PC-3 (cell line): ENCODE data around the gene PTH2. TPM values are rescaled to one million over a fixed set of nuclear protein-coding genes. Genes with fewer than 3 reads are reported as not detected.

ENCODE experiments used
- ATAC-seq: fragments of 200-7000 bp; cut with Tn5 transposase; 2 replicates; pipeline ENCODE4 v1.9.1; 2020; ENCODE audit warnings: mild to moderate bottlenecking, moderate library complexity
- BruUV-seq: library from RNA; stranded (reverse); fragments of 400-500 nt; replicated peaks from 2 replicates; lab custom pipeline; 2021; lab: Mats Ljungman, UMichigan
- CTCF ChIA-PET: fragments of 300-600 bp; sonication (Branson Sonifier 250); formaldehyde crosslinking; loops from one replicate; lab custom pipeline; 2022; ENCODE audit warnings: antibody characterized with exemption; lab: Charles Lee
- POLR2A ChIA-PET: fragments of 300-600 bp; sonication (Branson Sonifier 250); formaldehyde crosslinking; loops from one replicate; lab custom pipeline; 2022; ENCODE audit warnings: antibody characterized with exemption; ENCODE audit not compliant: unreplicated experiment; lab: Charles Lee
- DNase-seq: peaks from one replicate; pipeline ENCODE4 v3.0.0-alpha.2; 2015
- H2AFZ ChIP-seq: fragments of 300-600 bp; sonication (generic); 2 replicates; pipeline ENCODE4 v1.6.0; 2016; ENCODE audit warnings: antibody characterized with exemption, low read length
- H3F3A ChIP-seq: fragments of 300-600 bp; sonication (generic); one replicate; pipeline ENCODE4 v1.6.0; 2017; ENCODE audit warnings: antibody characterized with exemption, low read length, control low read depth, mild to moderate bottlenecking; ENCODE audit not compliant: unreplicated experiment
- H3K27ac ChIP-seq: fragments of 300-600 bp; sonication (generic); 2 replicates; pipeline ENCODE4 v1.5.1; 2016; ENCODE audit warnings: mild to moderate bottlenecking, low read length
- H3K27me3 ChIP-seq: fragments of 300-600 bp; sonication (generic); 2 replicates; pipeline ENCODE4 v1.6.1; 2016; ENCODE audit warnings: low read length, mixed read lengths
- H3K36me3 ChIP-seq: fragments of 300-600 bp; sonication (generic); 2 replicates; pipeline ENCODE4 v1.6.1; 2016; ENCODE audit warnings: low read depth, mixed run types, low read length, mixed read lengths
- H3K4me1 ChIP-seq: fragments of 300-600 bp; sonication (generic); 2 replicates; pipeline ENCODE4 v1.5.1; 2016; ENCODE audit warnings: low read length; ENCODE audit not compliant: insufficient read depth
- H3K4me2 ChIP-seq: fragments of 300-600 bp; sonication (generic); 2 replicates; pipeline ENCODE4 v1.6.0; 2016; ENCODE audit warnings: low read length
- H3K4me3 ChIP-seq: fragments of 300-600 bp; sonication (generic); 2 replicates; pipeline ENCODE4 v1.5.1; 2016; ENCODE audit warnings: mild to moderate bottlenecking, low read length, mixed read lengths
- H3K79me2 ChIP-seq: fragments of 300-600 bp; sonication (generic); 2 replicates; pipeline ENCODE4 v1.6.1; 2017; ENCODE audit warnings: low read length, mixed read lengths
- H3K9ac ChIP-seq: fragments of 300-600 bp; sonication (generic); 2 replicates; pipeline ENCODE4 v1.6.0; 2016; ENCODE audit warnings: mild to moderate bottlenecking, low read length
- H3K9me2 ChIP-seq: fragments of 300-600 bp; sonication (generic); replicated peaks from 2 replicates; pipeline ENCODE4 v1.6.1; 2016; ENCODE audit warnings: mixed run types, low read length, mixed read lengths
- H3K9me3 ChIP-seq: fragments of 300-600 bp; sonication (generic); 2 replicates; pipeline ENCODE4 v1.6.1; 2016; ENCODE audit warnings: low read length, mixed read lengths
- H4K20me1 ChIP-seq: fragments of 300-600 bp; sonication (generic); 2 replicates; pipeline ENCODE4 v1.6.1; 2016; ENCODE audit warnings: low read length, mixed read lengths
- CTCF ChIP-seq: fragments of 300-600 bp; sonication (generic); conservative IDR thresholded peaks from 2 replicates; pipeline ENCODE4 v1.5.1; 2017; ENCODE audit warnings: antibody characterized with exemption, low read depth, mild to moderate bottlenecking, low read length
- EZH2 ChIP-seq: fragments of 300-600 bp; sonication (generic); IDR thresholded peaks from one replicate; pipeline ENCODE4 v1.6.1; 2017; ENCODE audit warnings: antibody characterized with exemption, mild to moderate bottlenecking, low read length; ENCODE audit not compliant: unreplicated experiment
- EZH2phosphoT487 ChIP-seq: fragments of 300-600 bp; sonication (generic); IDR thresholded peaks from 2 replicates; pipeline ENCODE4 v1.6.1; 2018; ENCODE audit warnings: mild to moderate bottlenecking, antibody characterized with exemption, low read length, borderline replicate concordance
- intact Hi-C: fragments of 100-400 bp; cut with micrococcal nuclease; formaldehyde crosslinking; loops from 2 replicates; pipeline ENCODE4 v1.9.0; 2023
- total RNA-seq: library from RNA; depleted of rRNA; stranded (reverse); fragments of >200 nt; gene quantifications from 2 replicates; pipeline ENCODE4 v1.2.3, GENCODE V29; 2014

The PTH2 gene
- total RNA-seq, 1 experiment from 2014 or later = not detected

- H3K9me3 ChIP-seq = no peaks in the 10 kb centered on the region
- intact Hi-C loops = no loop called here
- H3K27me3 ChIP-seq = no peaks in the 10 kb centered on the region
- DNase-seq (no peak), ATAC-seq (no peak)
- no peaks in the 10 kb centered on the region for H3F3A ChIP-seq
- no peak overlapping the region for H2AFZ ChIP-seq
- no peaks in the 10 kb centered on the region for H4K20me1 ChIP-seq
- H3K4me1 ChIP-seq = peaks cover 6% of the 10 kb centered on the region
- BruUV-seq = no TSS peak
- H3K4me2 ChIP-seq = no peak overlapping the region
- no peak overlapping the region for H3K4me3 ChIP-seq
- ChIA-PET POLR2A (no interaction called here), CTCF (no interaction called here)
- H3K27ac ChIP-seq = no peak overlapping the region
- no peaks in the 10 kb centered on the region for H3K9me2 ChIP-seq
- H3K36me3 ChIP-seq = no peaks in the 10 kb centered on the region
- H3K9ac ChIP-seq = no peak overlapping the region
- TF ChIP-seq EZH2 (no peak), CTCF (no peak), EZH2phosphoT487 (no peak)
- H3K79me2 ChIP-seq = no peaks in the 10 kb centered on the region
Measured at GRCh38 chr19:49408816-49409440, 14.3 kb downstream of the PTH2 start.

DNA sequence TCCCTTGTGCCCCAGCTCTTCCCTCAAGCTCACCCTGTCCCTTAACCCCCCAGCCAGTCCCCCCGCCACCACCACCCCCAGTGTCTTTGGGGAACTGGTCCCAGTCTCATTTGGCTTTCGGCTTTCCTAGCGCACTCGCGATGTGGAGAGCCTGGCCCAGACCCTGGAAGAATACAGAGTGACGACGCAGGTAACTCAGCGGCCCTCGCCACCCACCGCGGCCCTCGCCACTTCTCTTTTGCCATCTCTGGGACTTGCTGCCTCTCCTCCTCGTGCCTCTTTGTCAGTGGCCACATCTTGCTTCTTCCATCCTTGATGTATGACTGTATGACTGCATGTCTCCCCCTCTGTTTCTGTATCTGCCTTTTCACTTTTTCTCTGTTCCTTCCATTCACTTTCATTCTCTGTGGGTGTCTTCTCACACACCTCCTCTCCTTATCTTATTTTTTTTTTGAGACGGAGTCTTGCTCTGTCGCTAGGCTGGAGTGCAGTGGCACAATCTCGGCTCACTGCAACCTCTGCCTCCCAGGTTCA is 15.7 kb downstream of the PTH2 start:
- Histone ChIP-seq H3K4me2 (no peak overlapping the region), H3K4me3 (no peak overlapping the region), H3K36me3 (no peaks in the 10 kb centered on the region), H3F3A (no peaks in the 10 kb centered on the region), H2AFZ (no peak overlapping the region), H3K9me2 (no peaks in the 10 kb centered on the region), H3K79me2 (no peaks in the 10 kb centered on the region), H4K20me1 (no peaks in the 10 kb centered on the region), H3K27ac (no peak overlapping the region), H3K9me3 (no peaks in the 10 kb centered on the region), H3K27me3 (no peaks in the 10 kb centered on the region), H3K4me1 (peaks cover 15% of the 10 kb centered on the region), H3K9ac (no peak overlapping the region)
- ChIA-PET CTCF (no interaction called here), POLR2A (no interaction called here)
- intact Hi-C loops = no loop called here
- TF ChIP-seq CTCF = no peak
- TF ChIP-seq EZH2phosphoT487 = no peak
- no peak for TF ChIP-seq EZH2
- BruUV-seq = no TSS peak
- DNase-seq (no peak), ATAC-seq (no peak)

GRCh38 chr19:49407079-49407478 is 16.2 kb downstream of the PTH2 start:
- Histone ChIP-seq H4K20me1 (no peaks in the 10 kb centered on the region), H3K9me3 (no peaks in the 10 kb centered on the region), H2AFZ (no peak overlapping the region), H3K36me3 (no peaks in the 10 kb centered on the region), H3K27ac (no peak overlapping the region), H3K4me1 (peaks cover 15% of the 10 kb centered on the region), H3K4me3 (no peak overlapping the region), H3K4me2 (no peak overlapping the region), H3K9ac (no peak overlapping the region), H3K79me2 (no peaks in the 10 kb centered on the region), H3K27me3 (no peaks in the 10 kb centered on the region), H3F3A (no peaks in the 10 kb centered on the region), H3K9me2 (no peaks in the 10 kb centered on the region)
- BruUV-seq = no TSS peak
- DNase-seq (no peak), ATAC-seq (no peak)
- intact Hi-C loops = no loop called here
- TF ChIP-seq EZH2 = no peak
- no peak for TF ChIP-seq EZH2phosphoT487
- no peak for TF ChIP-seq CTCF
- POLR2A ChIA-PET = no interaction called here
- CTCF ChIA-PET = no interaction called here
